MM.1S (cell line): ENCODE measurements around the gene SIN3A.

ENCODE experiments used
- CTCF ChIP-seq: fragments of 300-600 bp; sonication (generic); IDR thresholded peaks from 2 replicates; pipeline ENCODE4 v1.5.1; 2016; ENCODE audit warnings: antibody characterized with exemption, low read length, mixed read lengths
- EZH2phosphoT487 ChIP-seq: fragments of 300-600 bp; sonication (generic); IDR thresholded peaks from 2 replicates; pipeline ENCODE4 v1.6.1; 2018; ENCODE audit warnings: antibody characterized with exemption, low read length

- TF ChIP-seq CTCF (no peak), EZH2phosphoT487 (no peak)
Measured at GRCh38 chr15:75357976-75358673, 93.4 kb downstream of the SIN3A start.
